GM23248 (cell line): ENCODE data around the gene PCMTD2.

Source experiments
- EZH2 ChIP-seq: fragments of 200-600 bp; sonication (generic); IDR thresholded peaks from 2 replicates; pipeline ENCODE4 v1.6.1; 2018; ENCODE audit warnings: antibody characterized with exemption, mild to moderate bottlenecking; ENCODE audit not compliant: insufficient read depth, poor library complexity, severe bottlenecking
- EZH2phosphoT487 ChIP-seq: fragments of 200-600 bp; sonication (generic); IDR thresholded peaks from 2 replicates; pipeline ENCODE4 v1.6.1; 2018; ENCODE audit warnings: antibody characterized with exemption, moderate library complexity, mild to moderate bottlenecking, low read depth; ENCODE audit not compliant: insufficient read depth

DNA sequence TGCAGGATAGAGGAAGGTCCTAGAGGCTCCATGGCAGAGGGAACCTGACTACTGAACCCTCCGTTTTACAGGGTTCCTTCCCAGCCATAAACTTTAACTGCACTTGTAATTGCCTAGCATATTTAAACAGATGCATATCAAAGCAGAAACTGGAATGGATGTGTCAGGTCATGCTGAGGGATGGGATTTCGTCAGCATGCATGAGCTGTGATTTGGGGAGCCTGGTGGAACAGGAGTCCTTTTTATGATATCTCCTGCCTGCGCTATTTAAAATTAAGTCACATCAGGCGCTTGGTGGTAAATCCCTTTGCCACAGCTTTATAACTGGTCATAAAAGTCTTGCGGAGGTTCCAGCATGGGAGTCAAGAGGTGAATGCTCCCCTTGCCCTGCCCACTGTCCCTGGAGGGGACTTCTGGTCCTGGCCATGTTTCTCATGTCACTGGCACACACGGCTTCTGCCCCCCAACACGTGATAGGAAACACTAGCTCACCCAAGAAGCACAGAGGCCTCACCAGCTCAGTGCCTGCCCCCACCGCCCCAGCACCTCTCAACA lies 26.0 kb upstream of the PCMTD2 start:
- TF ChIP-seq EZH2phosphoT487 (no peak), EZH2 (no peak)
